VCaP (cell line): Measurements from ENCODE around the gene ABCA1.
"Not testable (repeated sequence)": the region's sequence is repeated elsewhere in the genome, so short reads cannot be mapped to it uniquely, and the experiment has no call there.

Experiments used
- H3K27ac ChIP-seq: fragments of 450-650 bp; 2 replicates; pipeline ENCODE4 v1.5.1; 2017
- CTCF ChIP-seq: fragments of 450-650 bp; conservative IDR thresholded peaks from 2 replicates; pipeline ENCODE4 v1.5.1; 2017; ENCODE audit warnings: mild to moderate bottlenecking, moderate library complexity

Gene ABCA1

GRCh38 chr9:104923289-104923688 lies 4.7 kb downstream of the ABCA1 start:
- TF ChIP-seq CTCF = no peak
- no peak overlapping the region for H3K27ac ChIP-seq

DNA sequence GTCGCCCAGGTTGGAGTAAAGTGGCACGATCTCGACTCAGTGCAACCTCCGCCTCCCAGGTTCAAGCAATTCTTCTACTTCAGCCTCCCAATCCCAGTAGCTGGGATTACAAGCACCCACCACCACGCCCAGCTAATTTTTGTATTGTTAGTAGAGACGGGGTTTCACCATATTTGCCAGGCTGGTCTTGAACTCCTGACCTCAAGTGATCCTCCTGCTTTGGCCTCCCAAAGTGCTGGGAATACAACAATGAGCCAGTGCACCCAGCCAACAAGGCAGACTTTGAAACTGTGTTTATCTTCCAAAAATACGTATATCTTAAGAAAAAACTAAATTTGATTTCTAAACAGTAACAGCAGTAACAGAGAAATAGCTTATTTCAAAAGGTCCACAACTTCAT lies 5.2 kb downstream of the ABCA1 start:
- not testable (repeated sequence) for H3K27ac ChIP-seq

DNA sequence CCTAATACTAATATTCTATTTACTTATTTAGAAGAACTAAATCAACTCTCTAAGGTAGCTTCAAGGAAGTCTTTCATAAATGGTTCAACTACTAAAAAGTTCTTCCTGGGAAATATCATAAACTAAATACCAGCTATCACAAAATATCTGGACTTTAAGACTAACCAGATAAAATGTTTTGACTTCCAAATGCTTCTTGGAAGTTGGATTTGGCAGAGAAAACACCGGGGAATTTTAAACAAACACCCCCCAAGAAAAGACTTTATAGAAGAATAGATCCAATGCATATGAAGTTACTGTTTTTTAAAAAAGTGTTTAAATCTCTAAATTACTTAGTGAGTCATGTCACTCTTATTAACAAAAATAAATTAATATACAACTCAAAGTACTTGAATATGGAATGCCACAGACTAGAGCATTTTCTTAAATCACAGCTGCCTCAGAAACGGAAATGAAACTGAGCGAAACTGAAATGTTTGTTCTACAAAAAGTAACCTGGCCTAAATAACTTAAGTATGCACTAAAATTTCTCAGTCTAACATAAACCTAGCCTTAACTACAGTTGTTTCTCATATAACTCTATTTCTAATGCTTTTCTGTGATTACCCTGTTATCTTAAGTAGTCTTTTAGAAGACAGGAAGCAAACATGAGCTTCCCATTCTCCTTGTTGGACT lies 6.8 kb downstream of the ABCA1 start:
- TF ChIP-seq CTCF = no peak
- H3K27ac ChIP-seq = no peak overlapping the region

- TF ChIP-seq CTCF = no peak
- H3K27ac ChIP-seq = no peak overlapping the region
These were observed 12.2 kb downstream of the ABCA1 start for GRCh38 chr9:104915753-104916152.

DNA sequence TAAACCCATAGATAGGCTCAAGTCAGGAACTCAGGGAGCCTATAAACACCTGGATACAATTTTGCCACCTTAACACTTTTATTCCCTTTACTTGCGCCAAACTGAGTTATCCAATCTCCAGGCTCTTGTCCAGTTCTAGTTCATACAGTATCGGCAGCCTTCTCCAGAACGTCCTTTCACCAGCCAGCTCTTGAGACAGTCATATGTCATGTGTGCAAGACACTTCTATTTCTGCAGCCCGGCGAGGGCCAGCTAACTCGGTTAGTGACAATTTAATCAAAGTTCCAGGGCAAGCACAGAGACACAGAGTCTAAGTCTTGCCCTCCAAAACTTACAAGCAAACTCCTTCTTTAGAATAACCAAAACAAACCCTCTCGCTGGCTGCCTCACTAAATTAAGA lies 12.9 kb downstream of the ABCA1 start:
- H3K27ac ChIP-seq = no peak overlapping the region
- TF ChIP-seq CTCF = no peak

- no peak for TF ChIP-seq CTCF
- no peak overlapping the region for H3K27ac ChIP-seq
These were observed 13.5 kb downstream of the ABCA1 start for GRCh38 chr9:104914466-104914865.

DNA sequence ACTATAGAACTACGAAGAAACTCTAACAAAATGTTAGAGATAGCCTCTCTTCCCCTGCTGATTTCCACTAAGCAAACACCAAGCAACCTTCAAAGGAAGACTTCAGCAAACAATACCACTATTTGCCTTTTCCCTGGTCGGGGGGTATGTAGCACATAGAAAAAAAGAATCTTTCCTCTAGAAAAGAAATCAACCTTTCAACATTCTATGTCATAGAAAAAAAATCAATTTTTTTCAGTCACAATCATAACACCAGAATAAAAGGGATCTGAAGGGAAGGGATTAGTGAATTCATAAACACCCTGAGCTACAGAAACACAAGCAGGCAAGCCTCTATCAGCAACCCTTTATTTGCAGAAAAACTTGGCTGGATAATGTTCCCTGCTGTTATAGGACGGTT lies 15.3 kb downstream of the ABCA1 start:
- no peak overlapping the region for H3K27ac ChIP-seq
- TF ChIP-seq CTCF = no peak

DNA sequence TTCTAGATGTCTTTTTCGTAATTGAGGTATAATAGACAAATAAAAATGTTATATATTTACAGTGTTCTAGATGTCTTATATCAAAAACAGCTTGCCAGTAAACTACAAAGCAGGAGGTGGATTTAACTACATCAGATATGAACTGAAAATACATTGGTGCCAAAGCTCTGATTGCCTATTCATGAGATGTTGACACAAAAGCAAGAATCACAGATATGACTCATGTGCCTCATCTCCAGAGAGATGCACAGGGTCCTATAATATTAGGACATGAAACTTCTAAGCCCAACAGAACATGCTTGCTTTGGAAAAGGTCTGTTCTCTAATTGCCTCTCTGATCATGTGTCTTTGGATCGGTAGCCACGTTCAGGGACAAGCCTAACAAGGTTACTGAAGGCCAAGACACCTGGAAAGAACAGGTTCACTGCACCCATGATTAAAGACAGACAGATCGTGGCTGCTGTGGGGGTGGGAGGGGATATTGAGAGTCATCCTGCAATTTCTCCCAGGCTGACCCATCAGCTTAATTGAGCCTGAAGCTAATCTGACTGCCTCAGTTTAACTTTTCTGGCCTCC lies 16.8 kb downstream of the ABCA1 start:
- H3K27ac ChIP-seq = no peak overlapping the region
- no peak for TF ChIP-seq CTCF
